Astrocyte (in vitro differentiated cells and primary cell): Measurements from ENCODE around the gene JAKMIP1. TPM values are rescaled to one million over a fixed set of nuclear protein-coding genes. Genes with fewer than 3 reads are reported as not detected.

ENCODE experiments used
- DNase-seq: peaks from one replicate; pipeline ENCODE4 v3.0.0-alpha.2; 2010; ENCODE audit warnings: low read depth
- FAIRE-seq: peaks from 2 replicates; lab custom pipeline; 2011; peaks lifted over from hg19 to GRCh38; lab: Jason Lieb, UNC
- H2AFZ ChIP-seq: 2 replicates; pipeline ENCODE4 v1.6.0; 2012; ENCODE audit warnings: low read depth, low read length, inconsistent platforms
- H3K27ac ChIP-seq: 2 replicates; pipeline ENCODE4 v1.5.1; 2011; ENCODE audit warnings: low read depth, low read length, inconsistent platforms
- H3K27me3 ChIP-seq: 2 replicates; pipeline ENCODE4 v1.6.0; 2011; ENCODE audit warnings: low read length, inconsistent platforms; ENCODE audit not compliant: insufficient read depth
- H3K36me3 ChIP-seq: 2 replicates; pipeline ENCODE4 v1.5.1; 2011; ENCODE audit warnings: low read length, inconsistent platforms; ENCODE audit not compliant: insufficient read depth
- H3K4me1 ChIP-seq: 2 replicates; pipeline ENCODE4 v1.5.1; 2011; ENCODE audit warnings: low read length, inconsistent platforms; ENCODE audit not compliant: insufficient read depth
- H3K4me2 ChIP-seq: 2 replicates; pipeline ENCODE4 v1.6.0; 2012; ENCODE audit warnings: low read length, inconsistent platforms
- H3K4me3 ChIP-seq: 2 replicates; pipeline ENCODE4 v1.5.1; 2011; ENCODE audit warnings: low read depth, mild to moderate bottlenecking, low read length, inconsistent platforms; ENCODE audit not compliant: insufficient read depth
- H3K79me2 ChIP-seq: 2 replicates; pipeline ENCODE4 v1.6.0; 2012; ENCODE audit warnings: mild to moderate bottlenecking, low read length, inconsistent platforms; ENCODE audit not compliant: insufficient read depth
- H3K9ac ChIP-seq: 2 replicates; pipeline ENCODE4 v1.6.0; 2012; ENCODE audit warnings: mild to moderate bottlenecking, low read length, inconsistent platforms
- H3K9me3 ChIP-seq: 2 replicates; pipeline ENCODE4 v1.5.1; 2012; ENCODE audit warnings: low read depth, mild to moderate bottlenecking, low read length, inconsistent platforms; ENCODE audit not compliant: insufficient read depth
- H4K20me1 ChIP-seq: 2 replicates; pipeline ENCODE4 v1.6.0; 2012; ENCODE audit warnings: low read length, inconsistent platforms; ENCODE audit not compliant: insufficient read depth
- H3K27ac Mint-ChIP-seq: one replicate; pipeline ENCODE4 v1.8.0; 2021; ENCODE audit warnings: mild to moderate bottlenecking, mixed read lengths; ENCODE audit not compliant: unreplicated experiment
- H3K27me3 Mint-ChIP-seq: one replicate; pipeline ENCODE4 v1.8.0; 2021; ENCODE audit warnings: low read depth, mixed read lengths; ENCODE audit not compliant: unreplicated experiment
- H3K36me3 Mint-ChIP-seq: one replicate; pipeline ENCODE4 v1.8.0; 2021; ENCODE audit warnings: low read depth, mixed read lengths; ENCODE audit not compliant: unreplicated experiment
- H3K4me1 Mint-ChIP-seq: one replicate; pipeline ENCODE4 v1.8.0; 2021; ENCODE audit warnings: low read depth, mixed read lengths; ENCODE audit not compliant: unreplicated experiment
- H3K4me3 Mint-ChIP-seq: one replicate; pipeline ENCODE4 v1.8.0; 2021; ENCODE audit warnings: mild to moderate bottlenecking, moderate library complexity, mixed read lengths; ENCODE audit not compliant: unreplicated experiment
- H3K9me3 Mint-ChIP-seq: one replicate; pipeline ENCODE4 v1.8.0; 2021; ENCODE audit warnings: mild to moderate bottlenecking, mixed read lengths; ENCODE audit not compliant: unreplicated experiment
- EZH2 ChIP-seq: IDR thresholded peaks from 2 replicates; pipeline ENCODE4 v1.6.1; 2012; ENCODE audit warnings: mild to moderate bottlenecking, low read length, inconsistent platforms; ENCODE audit not compliant: insufficient read depth
- total RNA-seq: library from RNA; stranded (reverse); gene quantifications from 2 replicates; pipeline ENCODE4 v1.2.1, GENCODE V29; 2021
- TF ChIP-seq, protein P1 (sequence below): IDR thresholded peaks from 2 replicates; pipeline ENCODE4 v1.5.1; 2011; ENCODE audit warnings: low read depth, mild to moderate bottlenecking, inconsistent platforms, low read length, moderate library complexity; ENCODE audit not compliant: insufficient read depth

Gene JAKMIP1
- total RNA-seq, 1 donor from 2014 or later = 0.50 TPM

- Histone ChIP-seq H3K36me3 (no peaks in the 10 kb centered on the region), H3K9me3 (no peaks in the 10 kb centered on the region), H3K4me1 (peaks cover 3% of the 10 kb centered on the region), H3K9ac (no peak overlapping the region), H2AFZ (no peak overlapping the region), H3K79me2 (no peaks in the 10 kb centered on the region), H4K20me1 (no peaks in the 10 kb centered on the region), H3K27ac (no peak overlapping the region), H3K4me3 (no peak overlapping the region), H3K4me2 (peak overlapping the region; percentile 84), H3K27me3 (peaks cover 21% of the 10 kb centered on the region)
- H3K27me3 Mint-ChIP-seq = peaks cover 65% of the 10 kb centered on the region
- DNase-seq = no peak
- no peaks in the 10 kb centered on the region for H3K4me1 Mint-ChIP-seq
- no peak for FAIRE-seq
- TF ChIP-seq EZH2 = peak; percentile 49
- TF ChIP-seq, protein P1, sequence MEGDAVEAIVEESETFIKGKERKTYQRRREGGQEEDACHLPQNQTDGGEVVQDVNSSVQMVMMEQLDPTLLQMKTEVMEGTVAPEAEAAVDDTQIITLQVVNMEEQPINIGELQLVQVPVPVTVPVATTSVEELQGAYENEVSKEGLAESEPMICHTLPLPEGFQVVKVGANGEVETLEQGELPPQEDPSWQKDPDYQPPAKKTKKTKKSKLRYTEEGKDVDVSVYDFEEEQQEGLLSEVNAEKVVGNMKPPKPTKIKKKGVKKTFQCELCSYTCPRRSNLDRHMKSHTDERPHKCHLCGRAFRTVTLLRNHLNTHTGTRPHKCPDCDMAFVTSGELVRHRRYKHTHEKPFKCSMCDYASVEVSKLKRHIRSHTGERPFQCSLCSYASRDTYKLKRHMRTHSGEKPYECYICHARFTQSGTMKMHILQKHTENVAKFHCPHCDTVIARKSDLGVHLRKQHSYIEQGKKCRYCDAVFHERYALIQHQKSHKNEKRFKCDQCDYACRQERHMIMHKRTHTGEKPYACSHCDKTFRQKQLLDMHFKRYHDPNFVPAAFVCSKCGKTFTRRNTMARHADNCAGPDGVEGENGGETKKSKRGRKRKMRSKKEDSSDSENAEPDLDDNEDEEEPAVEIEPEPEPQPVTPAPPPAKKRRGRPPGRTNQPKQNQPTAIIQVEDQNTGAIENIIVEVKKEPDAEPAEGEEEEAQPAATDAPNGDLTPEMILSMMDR = no peak
- no peak overlapping the region for H3K4me3 Mint-ChIP-seq
- no peak overlapping the region for H3K27ac Mint-ChIP-seq
- H3K36me3 Mint-ChIP-seq = no peaks in the 10 kb centered on the region
- peaks cover 7% of the 10 kb centered on the region for H3K9me3 Mint-ChIP-seq
Observed at GRCh38 chr4:6199422-6199921, 877 bp downstream of the JAKMIP1 start.

- H3K36me3 Mint-ChIP-seq = no peaks in the 10 kb centered on the region
- Histone ChIP-seq H3K9me3 (no peaks in the 10 kb centered on the region), H3K4me1 (peaks cover 3% of the 10 kb centered on the region), H4K20me1 (no peaks in the 10 kb centered on the region), H3K79me2 (no peaks in the 10 kb centered on the region), H3K4me3 (no peak overlapping the region), H2AFZ (no peak overlapping the region), H3K4me2 (no peak overlapping the region), H3K9ac (no peak overlapping the region), H3K36me3 (no peaks in the 10 kb centered on the region), H3K27me3 (peaks cover 21% of the 10 kb centered on the region), H3K27ac (no peak overlapping the region)
- peaks cover 7% of the 10 kb centered on the region for H3K9me3 Mint-ChIP-seq
- FAIRE-seq (no peak), DNase-seq (peak; percentile 10)
- no peaks in the 10 kb centered on the region for H3K4me1 Mint-ChIP-seq
- H3K27ac Mint-ChIP-seq = no peak overlapping the region
- peaks cover 63% of the 10 kb centered on the region for H3K27me3 Mint-ChIP-seq
- peak overlapping the region; percentile 74 for H3K4me3 Mint-ChIP-seq
- TF ChIP-seq, protein P1 = no peak
- TF ChIP-seq EZH2 = no peak
Observed at GRCh38 chr4:6198768-6199421, 1.5 kb downstream of the JAKMIP1 start.

DNA sequence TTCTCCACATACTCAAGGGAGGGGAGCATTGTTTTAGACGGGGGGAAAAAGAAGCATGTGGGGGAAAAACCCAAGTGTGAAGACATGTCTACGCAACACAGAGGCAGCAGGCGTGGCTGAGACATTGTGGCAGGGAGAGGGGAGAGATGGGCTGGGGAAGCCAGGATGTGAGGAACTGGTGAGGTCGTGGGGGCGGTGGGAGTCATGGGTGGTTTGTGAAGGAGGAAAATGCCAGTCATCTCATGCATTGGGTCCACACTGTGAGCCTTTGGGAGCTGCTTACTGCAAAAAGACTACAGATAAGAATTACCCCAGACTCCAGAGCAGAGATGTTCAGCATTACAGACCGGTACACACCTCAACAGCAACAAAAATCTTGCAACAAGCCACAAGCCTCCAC lies 2.1 kb downstream of the JAKMIP1 start:
- no peaks in the 10 kb centered on the region for H3K36me3 ChIP-seq
- H2AFZ ChIP-seq = no peak overlapping the region
- H3K4me3 ChIP-seq = no peak overlapping the region
- H3K4me1 ChIP-seq = peaks cover 3% of the 10 kb centered on the region
- peaks cover 65% of the 10 kb centered on the region for H3K27me3 Mint-ChIP-seq
- no peak overlapping the region for H3K9ac ChIP-seq
- H3K4me1 Mint-ChIP-seq = no peaks in the 10 kb centered on the region
- peaks cover 7% of the 10 kb centered on the region for H3K9me3 Mint-ChIP-seq
- no peaks in the 10 kb centered on the region for H3K36me3 Mint-ChIP-seq
- no peak for DNase-seq
- H3K27ac ChIP-seq = no peak overlapping the region
- TF ChIP-seq EZH2 = no peak
- TF ChIP-seq, protein P1 = no peak
- H3K27me3 ChIP-seq = peaks cover 21% of the 10 kb centered on the region
- H3K4me2 ChIP-seq = no peak overlapping the region
- H3K79me2 ChIP-seq = no peaks in the 10 kb centered on the region
- H4K20me1 ChIP-seq = no peaks in the 10 kb centered on the region
- no peaks in the 10 kb centered on the region for H3K9me3 ChIP-seq
- FAIRE-seq = no peak
- H3K27ac Mint-ChIP-seq = no peak overlapping the region
- H3K4me3 Mint-ChIP-seq = peak overlapping the region; percentile 70
